IMR-90 (cell line): Measurements from ENCODE around the gene IFNGR1.

ENCODE experiments used
- BHLHE40 ChIP-seq: fragments of 150-350 bp; IDR thresholded peaks from 2 replicates; pipeline ENCODE4 v1.6.1; 2016; ENCODE audit warnings: mild to moderate bottlenecking, low read depth, low read length
- CEBPB ChIP-seq: IDR thresholded peaks from 2 replicates; pipeline ENCODE4 v1.6.1; 2012; ENCODE audit warnings: low read depth, low read length, improper control_type of control experiment
- FOS ChIP-seq: fragments of 150-350 bp; IDR thresholded peaks from 2 replicates; pipeline ENCODE4 v1.6.1; 2016; ENCODE audit warnings: low read depth, low read length
- MAZ ChIP-seq: IDR thresholded peaks from 2 replicates; pipeline ENCODE4 v1.6.1; 2012; ENCODE audit warnings: low read depth, mild to moderate bottlenecking, low read length, improper control_type of control experiment, moderate library complexity, borderline replicate concordance
- MXI1 ChIP-seq: IDR thresholded peaks from 2 replicates; pipeline ENCODE4 v1.6.1; 2012; ENCODE audit warnings: low read depth, mild to moderate bottlenecking, low read length, moderate library complexity, borderline replicate concordance
- NFE2L2 ChIP-seq: fragments of 150-350 bp; IDR thresholded peaks from 2 replicates; pipeline ENCODE4 v1.6.1; 2016; ENCODE audit warnings: low read depth, mild to moderate bottlenecking, low read length
- POLR2A ChIP-seq: IDR thresholded peaks from 2 replicates; pipeline ENCODE4 v1.6.1; 2012; ENCODE audit warnings: mild to moderate bottlenecking, low read depth, low read length
- RAD21 ChIP-seq: IDR thresholded peaks from 2 replicates; pipeline ENCODE4 v1.6.1; 2012; ENCODE audit warnings: low read length, improper control_type of control experiment
- RFX5 ChIP-seq: IDR thresholded peaks from 2 replicates; pipeline ENCODE4 v1.8.0; 2012; ENCODE audit warnings: low read depth, mild to moderate bottlenecking, low read length, moderate library complexity
- SMC3 ChIP-seq: fragments of 150-350 bp; IDR thresholded peaks from 2 replicates; pipeline ENCODE4 v1.6.1; 2016; ENCODE audit warnings: low read depth, mild to moderate bottlenecking, antibody characterized with exemption, low read length, moderate library complexity
- TF ChIP-seq, protein P1 (sequence below): conservative IDR thresholded peaks from 2 replicates; pipeline ENCODE4 v1.5.1; 2012; ENCODE audit warnings: mild to moderate bottlenecking, low read depth, low read length, improper control_type of control experiment
- TF ChIP-seq, protein P2 (sequence below): fragments of 150-350 bp; IDR thresholded peaks from 2 replicates; pipeline ENCODE4 v1.6.1; 2017; ENCODE audit warnings: mild to moderate bottlenecking, antibody characterized with exemption, low read length, low read depth
- TF ChIP-seq, protein P3 (sequence below): fragments of 150-350 bp; IDR thresholded peaks from 2 replicates; pipeline ENCODE4 v1.6.1; 2016; ENCODE audit warnings: low read depth, mild to moderate bottlenecking, low read length, moderate library complexity, borderline replicate concordance

DNA sequence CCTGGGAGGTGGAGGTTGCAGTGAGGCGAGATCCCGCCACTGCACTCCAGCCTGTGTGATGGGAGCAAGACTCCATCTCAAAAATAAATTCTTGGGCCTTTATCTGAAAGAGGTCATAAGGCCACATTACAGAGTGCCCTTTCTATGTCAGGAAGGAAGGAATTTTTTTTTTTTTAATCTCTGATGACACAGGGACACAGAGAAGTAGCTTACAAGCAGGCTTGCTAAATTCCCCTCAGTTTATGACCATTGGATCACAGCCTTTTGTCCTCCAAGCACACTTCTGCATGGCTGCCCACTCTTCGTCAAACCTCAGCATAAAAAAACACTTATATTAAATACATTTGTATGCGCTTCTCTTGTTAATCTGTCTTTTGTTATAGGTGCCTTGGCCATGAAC, 7.5 kb upstream of the IFNGR1 start:
- TF ChIP-seq, protein P1, sequence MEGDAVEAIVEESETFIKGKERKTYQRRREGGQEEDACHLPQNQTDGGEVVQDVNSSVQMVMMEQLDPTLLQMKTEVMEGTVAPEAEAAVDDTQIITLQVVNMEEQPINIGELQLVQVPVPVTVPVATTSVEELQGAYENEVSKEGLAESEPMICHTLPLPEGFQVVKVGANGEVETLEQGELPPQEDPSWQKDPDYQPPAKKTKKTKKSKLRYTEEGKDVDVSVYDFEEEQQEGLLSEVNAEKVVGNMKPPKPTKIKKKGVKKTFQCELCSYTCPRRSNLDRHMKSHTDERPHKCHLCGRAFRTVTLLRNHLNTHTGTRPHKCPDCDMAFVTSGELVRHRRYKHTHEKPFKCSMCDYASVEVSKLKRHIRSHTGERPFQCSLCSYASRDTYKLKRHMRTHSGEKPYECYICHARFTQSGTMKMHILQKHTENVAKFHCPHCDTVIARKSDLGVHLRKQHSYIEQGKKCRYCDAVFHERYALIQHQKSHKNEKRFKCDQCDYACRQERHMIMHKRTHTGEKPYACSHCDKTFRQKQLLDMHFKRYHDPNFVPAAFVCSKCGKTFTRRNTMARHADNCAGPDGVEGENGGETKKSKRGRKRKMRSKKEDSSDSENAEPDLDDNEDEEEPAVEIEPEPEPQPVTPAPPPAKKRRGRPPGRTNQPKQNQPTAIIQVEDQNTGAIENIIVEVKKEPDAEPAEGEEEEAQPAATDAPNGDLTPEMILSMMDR: no peak
- TF ChIP-seq FOS: no peak
- TF ChIP-seq RAD21: no peak
- TF ChIP-seq CEBPB: no peak
- no peak for TF ChIP-seq SMC3
- TF ChIP-seq MAZ: no peak
- no peak for TF ChIP-seq MXI1
- no peak for TF ChIP-seq BHLHE40
- no peak for TF ChIP-seq POLR2A
- TF ChIP-seq, protein P2, sequence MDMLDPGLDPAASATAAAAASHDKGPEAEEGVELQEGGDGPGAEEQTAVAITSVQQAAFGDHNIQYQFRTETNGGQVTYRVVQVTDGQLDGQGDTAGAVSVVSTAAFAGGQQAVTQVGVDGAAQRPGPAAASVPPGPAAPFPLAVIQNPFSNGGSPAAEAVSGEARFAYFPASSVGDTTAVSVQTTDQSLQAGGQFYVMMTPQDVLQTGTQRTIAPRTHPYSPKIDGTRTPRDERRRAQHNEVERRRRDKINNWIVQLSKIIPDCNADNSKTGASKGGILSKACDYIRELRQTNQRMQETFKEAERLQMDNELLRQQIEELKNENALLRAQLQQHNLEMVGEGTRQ: no peak
- no peak for TF ChIP-seq NFE2L2
- no peak for TF ChIP-seq RFX5
- TF ChIP-seq, protein P3, sequence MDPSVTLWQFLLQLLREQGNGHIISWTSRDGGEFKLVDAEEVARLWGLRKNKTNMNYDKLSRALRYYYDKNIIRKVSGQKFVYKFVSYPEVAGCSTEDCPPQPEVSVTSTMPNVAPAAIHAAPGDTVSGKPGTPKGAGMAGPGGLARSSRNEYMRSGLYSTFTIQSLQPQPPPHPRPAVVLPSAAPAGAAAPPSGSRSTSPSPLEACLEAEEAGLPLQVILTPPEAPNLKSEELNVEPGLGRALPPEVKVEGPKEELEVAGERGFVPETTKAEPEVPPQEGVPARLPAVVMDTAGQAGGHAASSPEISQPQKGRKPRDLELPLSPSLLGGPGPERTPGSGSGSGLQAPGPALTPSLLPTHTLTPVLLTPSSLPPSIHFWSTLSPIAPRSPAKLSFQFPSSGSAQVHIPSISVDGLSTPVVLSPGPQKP: no peak
